H9 (cell line): Measurements from ENCODE around the gene KRT78. TPM values are rescaled to one million over a fixed set of nuclear protein-coding genes. Genes with fewer than 3 reads are reported as not detected.

ENCODE experiments used
- DNase-seq: peaks from one replicate; pipeline ENCODE4 v3.0.0-alpha.2; 2017
- H2AFZ ChIP-seq: one replicate; pipeline ENCODE4 v1.6.1; 2013; ENCODE audit warnings: mild to moderate bottlenecking, low read length, control low read depth, moderate library complexity
- H2AK5ac ChIP-seq: 2 replicates; pipeline ENCODE4 v1.6.1; 2013; ENCODE audit warnings: low read length, control low read depth, mixed read lengths; ENCODE audit not compliant: insufficient read length
- H2BK120ac ChIP-seq: one replicate; pipeline ENCODE4 v1.6.1; 2013; ENCODE audit warnings: low read depth, mild to moderate bottlenecking, low read length, control low read depth, inconsistent platforms; ENCODE audit not compliant: poor library complexity, severe bottlenecking
- H2BK12ac ChIP-seq: 2 replicates; pipeline ENCODE4 v1.6.1; 2013; ENCODE audit warnings: low read length, control low read depth, mixed read lengths, low read depth; ENCODE audit not compliant: insufficient read length
- H2BK15ac ChIP-seq: 2 replicates; pipeline ENCODE4 v1.6.1; 2013; ENCODE audit warnings: low read depth, low read length, control low read depth
- H2BK20ac ChIP-seq: one replicate; pipeline ENCODE4 v1.6.1; 2013; ENCODE audit warnings: low read depth, mild to moderate bottlenecking, low read length, control low read depth, inconsistent platforms; ENCODE audit not compliant: poor library complexity, severe bottlenecking
- H2BK5ac ChIP-seq: 2 replicates; pipeline ENCODE4 v1.6.1; 2013; ENCODE audit warnings: low read length, control low read depth, mixed read lengths; ENCODE audit not compliant: insufficient read length
- H3K14ac ChIP-seq: 2 replicates; pipeline ENCODE4 v1.6.1; 2013; ENCODE audit warnings: low read length, control low read depth; ENCODE audit not compliant: insufficient read depth
- H3K18ac ChIP-seq: 2 replicates; pipeline ENCODE4 v1.6.1; 2013; ENCODE audit warnings: low read depth, mild to moderate bottlenecking, mixed read lengths, low read length, control low read depth; ENCODE audit not compliant: insufficient read length
- H3K23ac ChIP-seq: 2 replicates; pipeline ENCODE4 v1.6.1; 2013; ENCODE audit warnings: low read length, control low read depth, mixed read lengths, low read depth; ENCODE audit not compliant: insufficient read length
- H3K23me2 ChIP-seq: 2 replicates; pipeline ENCODE4 v1.6.1; 2013; ENCODE audit warnings: low read depth, mild to moderate bottlenecking, mixed read lengths, low read length, control low read depth; ENCODE audit not compliant: insufficient read length, poor library complexity, severe bottlenecking
- H3K27ac ChIP-seq: 2 replicates; pipeline ENCODE4 v1.5.1; 2013; ENCODE audit warnings: low read length, control low read depth, mixed read lengths, low read depth; ENCODE audit not compliant: insufficient read length
- H3K27me3 ChIP-seq: 2 replicates; pipeline ENCODE4 v1.6.1; 2013; ENCODE audit warnings: low read length, control low read depth, inconsistent platforms; ENCODE audit not compliant: insufficient read depth
- H3K4ac ChIP-seq: 2 replicates; pipeline ENCODE4 v1.6.1; 2013; ENCODE audit warnings: low read depth, mild to moderate bottlenecking, control low read depth, inconsistent platforms, low read length, moderate library complexity
- H3K4me1 ChIP-seq: 2 replicates; pipeline ENCODE4 v1.6.1; 2013; ENCODE audit warnings: low read length, control low read depth, inconsistent platforms; ENCODE audit not compliant: insufficient read depth
- H3K4me2 ChIP-seq: 2 replicates; pipeline ENCODE4 v1.6.1; 2013; ENCODE audit warnings: low read length, control low read depth, mixed read lengths; ENCODE audit not compliant: insufficient read length, insufficient read depth
- H3K56ac ChIP-seq: 2 replicates; pipeline ENCODE4 v1.6.1; 2013; ENCODE audit warnings: low read depth, mild to moderate bottlenecking, mixed read lengths, low read length, control low read depth; ENCODE audit not compliant: insufficient read length
- H3K79me1 ChIP-seq: 2 replicates; pipeline ENCODE4 v1.6.1; 2013; ENCODE audit warnings: low read depth, mild to moderate bottlenecking, moderate library complexity, low read length, control low read depth, inconsistent platforms; ENCODE audit not compliant: insufficient read depth, poor library complexity, severe bottlenecking
- H3K79me2 ChIP-seq: 2 replicates; pipeline ENCODE4 v1.6.1; 2013; ENCODE audit warnings: low read length, control low read depth, inconsistent platforms; ENCODE audit not compliant: insufficient read depth
- H3K9ac ChIP-seq: 2 replicates; pipeline ENCODE4 v1.6.1; 2013; ENCODE audit warnings: low read length, control low read depth, mixed read lengths; ENCODE audit not compliant: insufficient read length; ENCODE audit errors: extremely low read depth
- H3K9me3 ChIP-seq: one replicate; pipeline ENCODE4 v1.6.1; 2013; ENCODE audit warnings: low read depth, low read length, inconsistent platforms; ENCODE audit not compliant: control insufficient read depth
- H3T11ph ChIP-seq: one replicate; pipeline ENCODE4 v1.6.1; 2013; ENCODE audit warnings: mild to moderate bottlenecking, low read length, control low read depth, inconsistent platforms
- H4K20me1 ChIP-seq: one replicate; pipeline ENCODE4 v1.6.1; 2013; ENCODE audit not compliant: control insufficient read depth, insufficient read length, insufficient read depth
- H4K5ac ChIP-seq: 2 replicates; pipeline ENCODE4 v1.6.1; 2013; ENCODE audit warnings: low read depth, mild to moderate bottlenecking, mixed read lengths, low read length, control low read depth; ENCODE audit not compliant: insufficient read length
- H4K8ac ChIP-seq: replicated peaks from 2 replicates; pipeline ENCODE4 v1.6.1; 2013; ENCODE audit warnings: low read length, control low read depth, mixed read lengths, low read depth; ENCODE audit not compliant: insufficient read length
- H4K91ac ChIP-seq: 2 replicates; pipeline ENCODE4 v1.6.1; 2013; ENCODE audit warnings: low read depth, mild to moderate bottlenecking, moderate library complexity, mixed read lengths, low read length, control low read depth; ENCODE audit not compliant: insufficient read length
- H3K27ac Mint-ChIP-seq, 3 experiments: 2 replicates in 2 of 3; 3 replicates in 1 of 3; pipeline ENCODE4 v1.8.0; 2020 to 2021; ENCODE audit warnings: mixed read lengths in 3 of 3, mild to moderate bottlenecking in 1 of 3, moderate library complexity in 1 of 3
- H3K27me3 Mint-ChIP-seq: 2 replicates; pipeline ENCODE4 v1.8.0; 2021; ENCODE audit warnings: low read depth, mild to moderate bottlenecking, moderate library complexity, mixed read lengths
- H3K36me3 Mint-ChIP-seq, 3 experiments: 2 replicates in 2 of 3; 3 replicates in 1 of 3; pipeline ENCODE4 v1.8.0; 2020 to 2021; ENCODE audit warnings: low read depth in 3 of 3, mixed read lengths in 3 of 3; ENCODE audit not compliant: insufficient read depth in 1 of 3
- H3K4me1 Mint-ChIP-seq, 2 experiments: 2 replicates each; pipeline ENCODE4 v1.8.0; 2020; ENCODE audit warnings: mixed read lengths in 2 of 2
- H3K4me3 Mint-ChIP-seq, 2 experiments: 2 replicates in 1 of 2; 3 replicates in 1 of 2; pipeline ENCODE4 v1.8.0; 2020 to 2021; ENCODE audit warnings: mild to moderate bottlenecking in 2 of 2, mixed read lengths in 2 of 2, moderate library complexity in 1 of 2
- H3K9me3 Mint-ChIP-seq, 2 experiments: 2 replicates in 1 of 2; 3 replicates in 1 of 2; pipeline ENCODE4 v1.8.0; 2020; ENCODE audit warnings: mild to moderate bottlenecking in 2 of 2, mixed read lengths in 2 of 2, moderate library complexity in 1 of 2
- WGBS: extraction: QIAGEN DNeasy Blood & Tissue Kit; methylation state at CpG from one replicate; pipeline ENCODE4 v1.1.7; 2013; ENCODE audit warnings: missing lambda C conversion rate, low lambda C conversion rate, mixed read lengths; ENCODE audit not compliant: insufficient read length; ENCODE audit errors: extremely low coverage; 5-methylcytosine and 5-hydroxymethylcytosine counted together
- total RNA-seq: library from RNA; stranded (reverse); gene quantifications from 2 replicates; pipeline ENCODE4 v1.2.1, GENCODE V29; 2021
- TF ChIP-seq, protein P1 (sequence below): fragments of 200-600 bp; sonication (generic); conservative IDR thresholded peaks from 3 replicates; pipeline ENCODE4 v1.8.0; 2021; ENCODE audit warnings: antibody characterized with exemption, mild to moderate bottlenecking

Gene KRT78
- total RNA-seq, 1 experiment from 2014 or later: not detected

GRCh38 chr12:52812749-52813148, 36.0 kb downstream of the KRT78 start:
- Histone ChIP-seq H3K14ac (no peak overlapping the region), H2AFZ (no peak overlapping the region), H3K23ac (no peak overlapping the region), H3K9me3 (no peaks in the 10 kb centered on the region), H3K79me1 (no peaks in the 10 kb centered on the region), H3K79me2 (no peaks in the 10 kb centered on the region), H2BK15ac (no peak overlapping the region), H3K4me2 (no peak overlapping the region), H3K4ac (no peak overlapping the region), H3K4me1 (no peaks in the 10 kb centered on the region), H4K20me1 (no peaks in the 10 kb centered on the region), H3K27me3 (no peaks in the 10 kb centered on the region), H3K9ac (no peak overlapping the region), H4K5ac (no peak overlapping the region), H3K56ac (no peak overlapping the region), H3K23me2 (no peaks in the 10 kb centered on the region), H2BK12ac (no peak overlapping the region), H2AK5ac (no peak overlapping the region), H2BK120ac (no peak overlapping the region), H4K91ac (no peak overlapping the region), H3K18ac (no peak overlapping the region), H3T11ph (no peak overlapping the region), H3K27ac (no peak overlapping the region), H2BK5ac (no peak overlapping the region), H2BK20ac (no peak overlapping the region), H4K8ac (no peak overlapping the region)
- H3K4me3 Mint-ChIP-seq: no peak overlapping the region
- no peak overlapping the region for H3K27ac Mint-ChIP-seq
- no peaks in the 10 kb centered on the region for H3K9me3 Mint-ChIP-seq
- H3K36me3 Mint-ChIP-seq: no peaks in the 10 kb centered on the region
- WGBS: no CpG with 5 or more reads among the region's 3 CpGs
- no peaks in the 10 kb centered on the region for H3K4me1 Mint-ChIP-seq
- TF ChIP-seq, protein P1, sequence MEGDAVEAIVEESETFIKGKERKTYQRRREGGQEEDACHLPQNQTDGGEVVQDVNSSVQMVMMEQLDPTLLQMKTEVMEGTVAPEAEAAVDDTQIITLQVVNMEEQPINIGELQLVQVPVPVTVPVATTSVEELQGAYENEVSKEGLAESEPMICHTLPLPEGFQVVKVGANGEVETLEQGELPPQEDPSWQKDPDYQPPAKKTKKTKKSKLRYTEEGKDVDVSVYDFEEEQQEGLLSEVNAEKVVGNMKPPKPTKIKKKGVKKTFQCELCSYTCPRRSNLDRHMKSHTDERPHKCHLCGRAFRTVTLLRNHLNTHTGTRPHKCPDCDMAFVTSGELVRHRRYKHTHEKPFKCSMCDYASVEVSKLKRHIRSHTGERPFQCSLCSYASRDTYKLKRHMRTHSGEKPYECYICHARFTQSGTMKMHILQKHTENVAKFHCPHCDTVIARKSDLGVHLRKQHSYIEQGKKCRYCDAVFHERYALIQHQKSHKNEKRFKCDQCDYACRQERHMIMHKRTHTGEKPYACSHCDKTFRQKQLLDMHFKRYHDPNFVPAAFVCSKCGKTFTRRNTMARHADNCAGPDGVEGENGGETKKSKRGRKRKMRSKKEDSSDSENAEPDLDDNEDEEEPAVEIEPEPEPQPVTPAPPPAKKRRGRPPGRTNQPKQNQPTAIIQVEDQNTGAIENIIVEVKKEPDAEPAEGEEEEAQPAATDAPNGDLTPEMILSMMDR: no peak
- DNase-seq: no peak
- peaks cover 10% of the 10 kb centered on the region for H3K27me3 Mint-ChIP-seq
